ENCODE results near the gene EPHA10.
"Not testable (repeated sequence)": the region's sequence is repeated elsewhere in the genome, so short reads cannot be mapped to it uniquely, and the experiment has no call there.

EPHA10 gene

GRCh38 chr1:37778654-37779053 is 13.7 kb upstream of the EPHA10 start:
- no peak overlapping the region for H3K27ac ChIP-seq (ENCODE audit: low read depth, low read length)
- H3K27me3 ChIP-seq (ENCODE audit: low read length): no peaks in the 10 kb centered on the region
- H3K4me2 ChIP-seq (ENCODE audit: low read depth, low read length, poor library complexity, severe bottlenecking): no peak overlapping the region
- no peaks in the 10 kb centered on the region for H3K9me3 ChIP-seq (ENCODE audit: insufficient read depth, low read length)
- no peaks in the 10 kb centered on the region for H3K36me3 ChIP-seq (ENCODE audit: low read length)
- H2AFZ ChIP-seq (ENCODE audit: low read depth, low read length, severe bottlenecking): no peak overlapping the region
- no peak for TF ChIP-seq EZH2phosphoT487 (conservative IDR thresholded peaks at IDR 0.05; ENCODE audit: low read length)
- no peak for TF ChIP-seq CTCF (IDR thresholded peaks at IDR 0.05; ENCODE audit: insufficient read depth, low read length, poor library complexity, severe bottlenecking)
- H3K79me2 ChIP-seq (ENCODE audit: insufficient read depth, low read length): no peaks in the 10 kb centered on the region
- H4K20me1 ChIP-seq (ENCODE audit: low read depth, low read length): no peaks in the 10 kb centered on the region
- no peak overlapping the region for H3K4me3 ChIP-seq (ENCODE audit: insufficient read depth, low read length, poor library complexity, severe bottlenecking)
- H3K9me2 ChIP-seq (replicated peaks; ENCODE audit: insufficient read depth, low read length): no peaks in the 10 kb centered on the region
- H3K9ac ChIP-seq (ENCODE audit: low read length): no peak overlapping the region
- H3F3A ChIP-seq (ENCODE audit: insufficient read depth): no peaks in the 10 kb centered on the region

- Histone ChIP-seq H2AFZ (ENCODE audit: low read depth, low read length, severe bottlenecking) (no peak overlapping the region), H3K27me3 (ENCODE audit: low read length) (no peaks in the 10 kb centered on the region), H3K9ac (ENCODE audit: low read length) (no peak overlapping the region), H3K79me2 (ENCODE audit: insufficient read depth, low read length) (no peaks in the 10 kb centered on the region), H3K36me3 (ENCODE audit: low read length) (no peaks in the 10 kb centered on the region), H3K4me3 (ENCODE audit: insufficient read depth, low read length, poor library complexity, severe bottlenecking) (no peak overlapping the region), H3K9me3 (ENCODE audit: insufficient read depth, low read length) (no peaks in the 10 kb centered on the region), H3K27ac (ENCODE audit: low read depth, low read length) (no peak overlapping the region), H4K20me1 (ENCODE audit: low read depth, low read length) (no peaks in the 10 kb centered on the region), H3K4me2 (ENCODE audit: low read depth, low read length, poor library complexity, severe bottlenecking) (no peak overlapping the region), H3K9me2 (replicated peaks; ENCODE audit: insufficient read depth, low read length) (no peaks in the 10 kb centered on the region), H3F3A (ENCODE audit: insufficient read depth) (no peaks in the 10 kb centered on the region)
- TF ChIP-seq CTCF (IDR thresholded peaks at IDR 0.05; ENCODE audit: insufficient read depth, low read length, poor library complexity, severe bottlenecking): no peak
- no peak for TF ChIP-seq EZH2phosphoT487 (conservative IDR thresholded peaks at IDR 0.05; ENCODE audit: low read length)
These were observed 12.1 kb upstream of the EPHA10 start for GRCh38 chr1:37776946-37777516.

GRCh38 chr1:37771440-37771839 is 6.5 kb upstream of the EPHA10 start:
- H3K27ac ChIP-seq (ENCODE audit: low read depth, low read length); H3F3A ChIP-seq (ENCODE audit: insufficient read depth); H3K4me2 ChIP-seq (ENCODE audit: low read depth, low read length, poor library complexity, severe bottlenecking); H3K27me3 ChIP-seq (ENCODE audit: low read length); H4K20me1 ChIP-seq (ENCODE audit: low read depth, low read length); H3K9ac ChIP-seq (ENCODE audit: low read length); H3K9me3 ChIP-seq (ENCODE audit: insufficient read depth, low read length); H3K4me3 ChIP-seq (ENCODE audit: insufficient read depth, low read length, poor library complexity, severe bottlenecking); H2AFZ ChIP-seq (ENCODE audit: low read depth, low read length, severe bottlenecking); H3K9me2 ChIP-seq (replicated peaks; ENCODE audit: insufficient read depth, low read length); H3K79me2 ChIP-seq (ENCODE audit: insufficient read depth, low read length); H3K36me3 ChIP-seq (ENCODE audit: low read length): not testable (repeated sequence)

- no peak overlapping the region for H3K4me3 ChIP-seq (ENCODE audit: insufficient read depth, low read length, poor library complexity, severe bottlenecking)
- H4K20me1 ChIP-seq (ENCODE audit: low read depth, low read length): no peaks in the 10 kb centered on the region
- H3K4me2 ChIP-seq (ENCODE audit: low read depth, low read length, poor library complexity, severe bottlenecking): no peak overlapping the region
- no peaks in the 10 kb centered on the region for H3F3A ChIP-seq (ENCODE audit: insufficient read depth)
- H3K27ac ChIP-seq (ENCODE audit: low read depth, low read length): no peak overlapping the region
- no peaks in the 10 kb centered on the region for H3K79me2 ChIP-seq (ENCODE audit: insufficient read depth, low read length)
- no peak overlapping the region for H2AFZ ChIP-seq (ENCODE audit: low read depth, low read length, severe bottlenecking)
- H3K9me3 ChIP-seq (ENCODE audit: insufficient read depth, low read length): no peaks in the 10 kb centered on the region
- H3K9me2 ChIP-seq (replicated peaks; ENCODE audit: insufficient read depth, low read length): no peaks in the 10 kb centered on the region
- no peaks in the 10 kb centered on the region; the same call in 1 of the 2 replicates for H3K27me3 ChIP-seq (ENCODE audit: low read length)
- no peak overlapping the region for H3K9ac ChIP-seq (ENCODE audit: low read length)
- H3K36me3 ChIP-seq (ENCODE audit: low read length): no peaks in the 10 kb centered on the region
- TF ChIP-seq EZH2phosphoT487 (conservative IDR thresholded peaks at IDR 0.05; ENCODE audit: low read length) (no peak), CTCF (IDR thresholded peaks at IDR 0.05; ENCODE audit: insufficient read depth, low read length, poor library complexity, severe bottlenecking) (no peak)
These were observed 2.6 kb upstream of the EPHA10 start for GRCh38 chr1:37767488-37767887.

Measured in SU-DHL-6 (cell line).